OCI-LY3 (cell line): Measurements from ENCODE around the gene ACTBL2.

Source experiments
- EZH2phosphoT487 ChIP-seq: fragments of 200-600 bp; shearing (Covaris generic); IDR thresholded peaks from 2 replicates; pipeline ENCODE4 v1.6.1; 2018; ENCODE audit warnings: antibody characterized with exemption, mixed run types, low read depth
- TF ChIP-seq, protein P1 (sequence below): fragments of 200-600, 300-600 bp; sonication (generic); IDR thresholded peaks from 2 replicates; pipeline ENCODE4 v1.5.1; 2014; ENCODE audit warnings: antibody characterized with exemption, low read length, low read depth

DNA sequence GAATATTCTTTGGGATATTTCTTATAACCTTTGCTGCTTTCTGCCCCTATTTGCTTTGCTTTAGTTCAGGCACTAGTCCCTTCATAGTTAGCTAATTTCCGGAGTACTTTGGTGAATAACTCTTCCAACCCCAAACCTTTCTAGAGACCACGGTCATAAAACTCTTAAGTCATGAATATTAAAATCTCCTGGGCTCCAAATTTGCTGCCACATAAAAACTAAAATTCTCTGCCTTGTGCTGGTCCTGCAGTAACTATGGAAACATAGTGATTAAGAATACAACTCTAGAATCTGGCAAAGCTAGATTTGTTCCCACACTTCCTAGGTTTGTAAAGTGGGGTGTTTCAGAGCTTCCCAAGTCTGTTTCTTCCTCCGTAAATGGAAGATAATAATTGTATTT, 10.0 kb upstream of the ACTBL2 start:
- TF ChIP-seq, protein P1, sequence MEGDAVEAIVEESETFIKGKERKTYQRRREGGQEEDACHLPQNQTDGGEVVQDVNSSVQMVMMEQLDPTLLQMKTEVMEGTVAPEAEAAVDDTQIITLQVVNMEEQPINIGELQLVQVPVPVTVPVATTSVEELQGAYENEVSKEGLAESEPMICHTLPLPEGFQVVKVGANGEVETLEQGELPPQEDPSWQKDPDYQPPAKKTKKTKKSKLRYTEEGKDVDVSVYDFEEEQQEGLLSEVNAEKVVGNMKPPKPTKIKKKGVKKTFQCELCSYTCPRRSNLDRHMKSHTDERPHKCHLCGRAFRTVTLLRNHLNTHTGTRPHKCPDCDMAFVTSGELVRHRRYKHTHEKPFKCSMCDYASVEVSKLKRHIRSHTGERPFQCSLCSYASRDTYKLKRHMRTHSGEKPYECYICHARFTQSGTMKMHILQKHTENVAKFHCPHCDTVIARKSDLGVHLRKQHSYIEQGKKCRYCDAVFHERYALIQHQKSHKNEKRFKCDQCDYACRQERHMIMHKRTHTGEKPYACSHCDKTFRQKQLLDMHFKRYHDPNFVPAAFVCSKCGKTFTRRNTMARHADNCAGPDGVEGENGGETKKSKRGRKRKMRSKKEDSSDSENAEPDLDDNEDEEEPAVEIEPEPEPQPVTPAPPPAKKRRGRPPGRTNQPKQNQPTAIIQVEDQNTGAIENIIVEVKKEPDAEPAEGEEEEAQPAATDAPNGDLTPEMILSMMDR = no peak
- TF ChIP-seq EZH2phosphoT487 = no peak
